ENCODE results near the gene FAM13B.

DNA sequence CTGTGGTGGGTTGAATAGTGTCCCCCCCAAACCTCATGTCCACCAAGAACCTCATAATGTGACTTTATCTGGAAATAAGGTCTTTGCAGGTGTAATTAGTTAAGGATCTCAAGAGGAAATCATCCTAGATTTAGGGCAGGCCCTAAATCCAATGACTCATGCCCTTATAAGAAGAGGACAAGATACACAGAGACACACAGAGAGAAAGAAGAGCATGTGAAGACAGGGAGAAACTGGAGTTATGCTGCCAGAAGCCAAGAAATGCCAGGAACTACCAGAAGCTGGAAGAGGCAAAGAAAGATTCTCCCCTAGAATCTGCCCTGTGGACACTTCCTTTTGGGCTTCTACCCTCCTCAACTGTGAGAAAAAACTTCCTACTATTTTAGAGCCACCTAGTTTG, 8.8 kb downstream of the FAM13B start:
- TF ChIP-seq CTCF (conservative IDR thresholded peaks at IDR 0.05; ENCODE audit: low read depth, low read length) (no peak), EZH2 (IDR thresholded peaks at IDR 0.05; ENCODE audit: low read length, unreplicated experiment) (no peak)
